ENCODE results near the gene ABL1.
A peak's percentile ranks its signal among the peaks of the same experiment; 100 is the strongest.

Gene ABL1

GRCh38 chr9:130890870-130891687 is 56.0 kb downstream of the ABL1 start:
- DNase-seq (ENCODE audit: low spot score): no peak

DNA sequence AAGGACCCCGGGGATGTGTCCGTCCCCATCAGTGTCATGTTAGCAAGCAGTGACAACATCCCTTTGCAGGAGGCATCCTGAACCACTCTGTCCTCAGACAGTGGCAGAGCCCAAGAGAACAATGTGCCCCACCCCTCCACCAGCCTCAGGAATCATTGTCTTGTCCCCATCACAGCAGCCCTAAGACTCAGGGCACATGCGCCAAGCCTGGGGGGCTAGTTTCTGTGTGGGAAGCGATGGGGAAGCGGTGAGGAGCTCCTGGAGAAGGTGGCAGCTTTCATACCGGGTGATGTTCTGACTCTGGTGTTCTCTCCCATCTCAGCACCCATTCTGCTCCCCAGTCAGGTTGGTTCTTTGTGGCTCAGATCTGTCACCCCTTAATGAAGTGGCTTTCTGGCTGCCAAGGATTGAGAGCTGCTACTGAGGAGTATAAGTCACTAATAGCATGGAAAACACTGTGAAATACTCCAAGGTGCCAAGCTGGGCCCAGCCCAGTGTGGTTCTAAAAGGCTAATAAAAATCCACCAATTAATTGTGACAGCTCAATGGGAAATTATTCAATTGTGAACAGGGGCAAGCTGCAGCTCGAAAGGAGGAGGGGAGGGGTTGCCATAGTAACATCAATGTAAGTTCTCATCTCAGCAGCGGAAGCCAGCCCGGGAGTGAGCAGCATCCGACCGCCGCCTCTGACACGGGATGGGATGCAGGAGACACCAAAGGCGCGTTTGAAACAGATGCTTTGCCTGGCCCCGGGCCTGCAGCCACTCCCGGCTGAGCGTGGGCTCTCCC is 56.8 kb downstream of the ABL1 start:
- DNase-seq (ENCODE audit: low spot score): peak; percentile 47

DNA sequence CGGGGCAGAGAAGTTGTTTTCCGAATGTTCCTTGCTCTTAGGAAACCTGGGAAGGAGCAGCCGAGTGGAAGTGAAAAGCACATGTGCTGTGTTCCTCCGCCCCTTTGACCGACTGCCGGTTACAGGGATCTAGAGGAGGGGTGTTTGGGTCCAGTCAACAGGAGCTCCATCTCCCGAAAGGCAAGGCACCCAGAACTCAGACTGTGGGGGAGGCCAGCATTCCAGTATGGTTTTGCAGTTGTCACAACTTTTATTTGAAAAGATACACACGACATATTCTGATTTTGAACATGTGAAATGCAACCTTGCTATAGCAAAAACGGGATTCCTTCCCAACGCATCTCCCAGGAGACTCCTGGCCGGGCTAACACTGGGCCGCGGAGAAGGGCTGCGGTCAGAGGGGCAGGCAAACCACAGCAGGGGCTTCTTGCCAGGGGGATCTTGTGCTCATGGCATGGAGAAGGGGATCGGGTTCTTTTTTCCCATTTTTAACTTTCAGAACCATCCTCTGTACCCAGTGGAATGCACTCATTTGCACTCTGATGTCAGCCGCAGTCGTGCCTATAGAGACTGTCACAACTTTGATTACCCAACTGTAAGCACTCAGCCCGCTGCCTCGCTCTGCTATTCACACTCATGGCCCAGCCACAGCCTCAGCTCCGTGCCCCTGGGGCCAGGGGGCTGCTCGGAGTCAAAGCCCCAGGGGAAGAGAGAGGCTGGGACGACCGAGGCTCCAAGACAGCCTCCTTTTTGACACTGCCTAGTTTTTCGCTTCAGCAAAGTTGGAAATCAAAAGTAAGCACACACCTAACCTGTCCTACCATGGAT is 57.6 kb downstream of the ABL1 start:
- no peak for DNase-seq (ENCODE audit: low spot score)

DNA sequence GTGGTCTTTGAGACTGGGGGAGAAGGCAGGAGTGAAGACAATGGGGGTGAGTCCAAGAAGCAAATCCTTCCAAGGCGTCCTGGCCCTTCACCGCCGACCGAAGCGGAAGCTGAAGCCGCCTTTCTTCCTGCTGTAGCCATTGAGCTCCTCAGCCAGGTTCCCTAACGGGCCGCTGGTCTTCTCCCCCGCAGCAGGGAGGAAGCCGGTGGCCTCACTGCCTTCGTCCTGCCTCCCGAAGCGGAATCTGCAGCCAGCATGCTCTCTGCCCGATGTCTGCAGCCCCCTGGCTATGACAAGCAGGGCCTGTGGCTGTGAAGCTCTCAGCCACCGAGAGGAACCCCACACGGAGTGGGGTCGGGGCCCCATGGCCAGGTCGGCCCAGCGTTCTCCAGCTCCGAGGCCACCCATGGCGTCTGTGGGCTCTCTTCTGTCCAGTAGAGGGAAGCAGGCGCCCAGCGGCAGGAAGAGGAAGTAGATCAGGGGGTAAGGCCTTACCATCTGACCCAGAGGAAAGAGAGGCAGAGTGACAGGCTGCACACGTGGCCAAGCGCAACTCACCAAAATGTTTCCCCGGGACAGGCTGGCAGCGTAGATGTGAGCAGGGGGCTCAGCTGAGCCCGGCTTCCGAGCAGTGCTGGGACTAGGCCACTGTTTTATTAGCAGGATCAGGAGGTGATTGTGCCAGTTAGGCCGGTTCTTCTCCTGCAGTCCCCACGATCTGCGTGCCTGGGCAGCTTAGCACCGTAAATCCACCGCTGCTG is 58.5 kb downstream of the ABL1 start:
- DNase-seq (ENCODE audit: low spot score): no peak

DNA sequence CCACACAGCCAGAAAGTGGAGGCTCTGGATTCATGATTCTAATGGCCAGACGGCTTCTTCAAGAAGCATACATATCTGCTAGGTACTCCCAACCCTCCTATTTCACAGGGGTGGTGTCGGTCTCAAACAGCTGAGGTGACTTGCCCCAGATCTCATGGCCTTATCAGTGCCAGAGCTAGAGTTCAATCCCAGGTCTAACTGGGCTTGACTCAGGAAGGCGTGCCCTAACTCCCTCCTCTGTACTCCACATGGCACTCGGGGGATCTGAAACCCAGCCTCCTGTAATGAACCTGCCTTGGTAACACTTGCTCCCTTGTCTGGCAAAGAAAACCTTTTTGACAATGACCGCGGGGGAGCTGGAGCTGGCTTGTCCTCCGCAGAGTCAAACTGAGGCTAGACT is 59.5 kb downstream of the ABL1 start:
- DNase-seq (ENCODE audit: low spot score): no peak

DNA sequence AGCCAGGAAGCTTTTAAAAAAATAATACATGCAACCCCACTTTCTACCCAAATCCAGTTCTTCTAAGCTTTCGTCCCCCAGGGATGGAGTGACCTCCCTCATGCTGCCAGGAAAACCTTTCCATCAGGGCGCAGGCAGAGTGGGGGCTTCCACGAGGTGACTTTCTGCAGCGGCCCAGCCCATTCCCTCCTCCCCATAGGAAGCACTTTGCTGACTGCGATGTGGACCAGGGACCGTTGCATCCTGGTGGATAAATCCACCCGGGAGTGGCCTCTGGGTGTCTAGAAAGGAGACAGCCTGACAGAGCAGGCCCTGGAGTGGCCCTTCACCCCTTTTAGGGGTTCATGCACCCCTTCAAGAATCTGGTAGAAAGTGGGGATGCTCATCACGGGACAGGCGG is 60.0 kb downstream of the ABL1 start:
- DNase-seq (ENCODE audit: low spot score): no peak

- DNase-seq (ENCODE audit: low spot score): no peak
Observed at GRCh38 chr9:130895481-130896232, 60.6 kb downstream of the ABL1 start.

GRCh38 chr9:130896233-130897014 is 61.4 kb downstream of the ABL1 start, which contains the start of gene QRFP:
QRFP (minus strand) TSS chr9:130896812; CDS start chr9:130893838, 2,974 bp downstream.
- DNase-seq (ENCODE audit: low spot score): no peak

DNA sequence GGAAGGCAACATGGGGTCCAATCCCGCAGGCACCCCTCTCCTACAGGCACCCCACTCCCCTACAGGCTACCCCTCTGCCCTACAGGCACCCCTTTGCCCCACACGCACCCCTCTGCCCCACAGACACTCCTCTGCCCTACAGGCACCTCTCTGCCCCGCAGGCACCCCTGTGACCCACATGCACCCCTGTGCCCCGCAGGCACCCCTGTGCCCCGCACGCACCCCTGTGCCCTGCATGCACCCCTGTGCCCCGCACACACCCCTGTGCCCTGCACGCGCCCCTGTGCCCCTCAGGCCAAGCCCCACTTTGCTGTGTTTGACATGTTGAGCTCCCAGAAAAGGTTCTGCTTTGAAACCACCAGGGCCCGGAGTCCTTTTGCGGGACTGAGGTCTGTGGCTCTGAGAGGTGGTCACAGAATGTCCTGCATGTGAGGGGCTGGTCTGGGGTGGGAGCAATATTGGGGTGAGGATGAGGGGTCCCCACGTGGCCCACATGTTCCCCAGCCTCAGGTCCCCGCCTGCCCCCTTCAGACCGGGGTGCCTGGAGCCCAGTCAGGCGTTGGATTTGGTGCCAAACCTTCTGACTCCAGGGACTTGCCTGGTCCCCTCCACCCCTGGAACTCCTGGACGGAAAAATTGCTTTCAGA is 62.2 kb downstream of the ABL1 start:
- no peak for DNase-seq (ENCODE audit: low spot score)

DNA sequence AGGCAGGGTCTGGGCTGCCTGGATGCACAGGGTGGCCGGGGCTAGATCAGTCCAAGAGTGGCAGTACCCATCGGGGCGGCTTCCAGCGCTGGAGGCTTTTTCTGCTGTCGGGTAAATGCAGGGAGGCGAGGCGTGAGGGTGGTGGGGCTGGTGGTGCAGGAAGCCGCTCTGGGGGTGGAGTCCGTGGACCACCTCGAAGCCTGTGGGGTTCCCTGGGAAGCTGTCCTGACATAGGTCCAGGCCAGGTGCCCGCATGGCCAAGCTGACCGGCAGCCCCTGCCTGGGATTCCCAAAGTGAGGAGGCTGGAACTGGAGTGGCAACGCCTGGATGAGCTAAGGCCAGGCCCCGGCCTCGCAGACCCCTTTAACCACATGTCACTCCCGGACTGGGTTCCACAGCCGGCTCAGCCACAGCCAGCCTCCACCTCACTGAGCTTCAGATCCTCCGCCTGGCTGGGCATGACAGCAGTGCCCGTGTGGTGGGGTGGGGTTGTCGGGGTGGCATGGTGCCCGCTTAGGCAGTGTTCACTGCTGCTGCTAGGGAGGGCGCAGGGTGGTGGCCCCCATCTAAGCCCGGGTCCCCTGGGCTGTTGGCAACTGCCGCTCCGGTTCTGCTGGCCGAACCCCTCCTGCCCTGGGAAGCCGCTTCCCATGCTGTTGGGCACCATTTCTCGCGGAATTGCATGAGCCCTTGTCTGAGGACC is 62.9 kb downstream of the ABL1 start:
- no peak for DNase-seq (ENCODE audit: low spot score)

- DNase-seq (ENCODE audit: low spot score): no peak
Observed at GRCh38 chr9:130898552-130898852, 63.4 kb downstream of the ABL1 start.

DNA sequence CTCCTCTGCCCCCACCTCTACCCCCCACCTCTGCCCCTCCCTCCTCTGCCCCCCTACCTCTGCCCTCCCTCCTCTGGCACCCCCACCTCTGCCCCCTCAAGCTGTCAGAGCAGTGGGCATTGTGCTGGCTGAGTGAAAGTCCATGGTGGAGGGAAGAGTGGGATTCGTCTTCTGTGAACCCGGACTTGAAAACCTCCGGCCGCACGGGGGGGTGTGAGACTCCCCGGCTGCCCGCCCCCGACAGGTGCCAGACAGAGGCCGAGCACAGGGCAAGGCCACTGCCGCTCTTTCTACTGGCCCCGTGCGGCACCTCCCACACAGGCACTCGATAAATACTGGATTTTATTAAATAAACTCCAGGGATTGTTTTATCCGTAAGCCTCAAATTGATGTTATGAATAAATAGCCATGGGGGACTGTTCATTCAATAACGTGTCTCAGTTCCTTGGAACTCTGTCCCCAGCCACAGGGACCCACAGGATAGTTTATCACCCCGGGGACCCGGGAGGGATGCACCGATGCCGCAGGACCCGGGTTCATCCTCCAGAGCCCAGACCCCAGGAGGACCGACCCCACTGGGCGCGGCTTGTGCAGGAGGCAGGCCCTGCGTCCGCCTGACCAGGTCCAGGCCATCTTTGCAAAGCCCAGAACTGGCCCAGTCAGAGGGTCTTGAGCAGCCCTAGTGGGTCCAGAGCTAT is 64.1 kb downstream of the ABL1 start:
- DNase-seq (ENCODE audit: low spot score): no peak

GRCh38 chr9:130900701-130901497 is 65.8 kb downstream of the ABL1 start:
- DNase-seq (ENCODE audit: low spot score): no peak

DNA sequence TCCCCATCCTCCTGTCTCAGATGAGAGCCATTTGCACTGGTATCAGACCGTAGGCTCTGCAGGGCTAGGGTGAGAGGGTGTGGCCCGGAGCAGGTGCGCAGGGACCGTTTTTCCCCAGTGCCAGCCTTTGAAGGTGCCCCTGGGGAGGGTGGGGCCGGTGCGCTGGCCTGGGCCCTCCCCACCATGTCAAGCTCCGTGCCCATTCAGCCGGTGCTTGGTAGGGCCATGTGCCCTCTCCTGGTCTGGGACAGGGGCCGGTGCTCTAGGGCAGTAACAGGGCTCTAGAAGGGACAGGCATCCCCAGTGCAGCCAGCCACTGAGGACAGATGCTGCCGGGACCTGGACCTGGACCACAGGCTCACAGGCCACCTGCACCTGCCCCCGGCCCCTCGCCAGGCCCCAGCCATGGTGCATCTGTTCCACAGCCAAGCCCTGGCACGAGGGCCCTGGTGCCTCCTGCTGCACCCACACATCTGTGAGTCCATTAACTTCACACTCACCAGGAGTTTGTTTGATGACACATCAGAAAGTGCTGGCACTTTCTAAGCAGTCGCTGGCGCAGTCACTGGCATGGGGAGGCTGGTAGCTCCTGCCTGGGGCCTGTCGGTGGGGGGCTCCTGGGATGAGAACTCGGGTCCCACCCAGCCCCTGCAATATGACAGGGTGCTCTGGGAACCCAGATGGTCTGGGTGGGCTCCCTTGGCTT is 66.6 kb downstream of the ABL1 start:
- no peak for DNase-seq (ENCODE audit: low spot score)

GRCh38 chr9:130902204-130903185 is 67.4 kb downstream of the ABL1 start:
- no peak for DNase-seq (ENCODE audit: low spot score)

Measured in putamen (tissue), 1 donor.